Gastrocnemius medialis (tissue), 4 donors: Measurements from ENCODE around the gene ANKRD24.

Source experiments
- POLR2A ChIP-seq, 2 donors: fragments of 450-650 bp; IDR thresholded peaks; one replicate each; pipeline ENCODE4 v1.6.1; 2017; ENCODE audit warnings: antibody characterized with exemption in 2 of 2, mild to moderate bottlenecking in 2 of 2, moderate library complexity in 2 of 2
- TF ChIP-seq, protein P1 (sequence below), 5 experiments: fragments of 450-650 bp in 3 of 5; fragments of 200-600 bp in 2 of 5; sonication (generic) in 2 of 5; IDR thresholded peaks in 4 of 5; conservative IDR thresholded peaks in 1 of 5; 1 replicate in 4 of 5; 2 replicates in 1 of 5; pipeline ENCODE4 v1.5.1; 2016 to 2019; ENCODE audit warnings: antibody characterized with exemption in 5 of 5, mild to moderate bottlenecking in 3 of 5, moderate library complexity in 3 of 5

DNA sequence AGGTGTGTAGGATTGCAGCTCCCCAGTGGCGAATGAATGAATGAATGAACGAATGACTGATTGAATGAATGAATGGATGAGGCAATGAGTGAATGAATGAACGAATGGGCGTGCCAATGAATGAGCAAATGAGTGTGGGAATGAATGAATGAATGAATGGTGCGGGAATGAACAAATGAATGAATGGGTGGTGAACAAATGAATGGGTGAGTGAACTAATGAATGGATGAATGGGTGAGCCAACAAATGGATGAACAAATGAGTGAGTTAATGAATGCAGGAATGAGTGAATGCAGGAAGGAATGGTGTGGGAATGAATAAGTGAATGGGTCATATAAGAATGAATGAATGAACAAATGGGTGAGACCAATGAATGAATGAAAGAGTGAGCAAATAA, 14.7 kb downstream of the ANKRD24 start:
- TF ChIP-seq, protein P1, sequence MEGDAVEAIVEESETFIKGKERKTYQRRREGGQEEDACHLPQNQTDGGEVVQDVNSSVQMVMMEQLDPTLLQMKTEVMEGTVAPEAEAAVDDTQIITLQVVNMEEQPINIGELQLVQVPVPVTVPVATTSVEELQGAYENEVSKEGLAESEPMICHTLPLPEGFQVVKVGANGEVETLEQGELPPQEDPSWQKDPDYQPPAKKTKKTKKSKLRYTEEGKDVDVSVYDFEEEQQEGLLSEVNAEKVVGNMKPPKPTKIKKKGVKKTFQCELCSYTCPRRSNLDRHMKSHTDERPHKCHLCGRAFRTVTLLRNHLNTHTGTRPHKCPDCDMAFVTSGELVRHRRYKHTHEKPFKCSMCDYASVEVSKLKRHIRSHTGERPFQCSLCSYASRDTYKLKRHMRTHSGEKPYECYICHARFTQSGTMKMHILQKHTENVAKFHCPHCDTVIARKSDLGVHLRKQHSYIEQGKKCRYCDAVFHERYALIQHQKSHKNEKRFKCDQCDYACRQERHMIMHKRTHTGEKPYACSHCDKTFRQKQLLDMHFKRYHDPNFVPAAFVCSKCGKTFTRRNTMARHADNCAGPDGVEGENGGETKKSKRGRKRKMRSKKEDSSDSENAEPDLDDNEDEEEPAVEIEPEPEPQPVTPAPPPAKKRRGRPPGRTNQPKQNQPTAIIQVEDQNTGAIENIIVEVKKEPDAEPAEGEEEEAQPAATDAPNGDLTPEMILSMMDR (IDR thresholded peaks at IDR 0.05 in 4 of 5, conservative IDR thresholded peaks at IDR 0.05 in 1 of 5), result no peak
- no peak for TF ChIP-seq POLR2A (IDR thresholded peaks at IDR 0.05)
